Measurements from ENCODE around the gene MB. TPM values are rescaled to one million over a fixed set of nuclear protein-coding genes. Genes with fewer than 3 reads are reported as not detected.

MB gene
- total RNA-seq, 2 experiments from 2014 or later = not detected

DNA sequence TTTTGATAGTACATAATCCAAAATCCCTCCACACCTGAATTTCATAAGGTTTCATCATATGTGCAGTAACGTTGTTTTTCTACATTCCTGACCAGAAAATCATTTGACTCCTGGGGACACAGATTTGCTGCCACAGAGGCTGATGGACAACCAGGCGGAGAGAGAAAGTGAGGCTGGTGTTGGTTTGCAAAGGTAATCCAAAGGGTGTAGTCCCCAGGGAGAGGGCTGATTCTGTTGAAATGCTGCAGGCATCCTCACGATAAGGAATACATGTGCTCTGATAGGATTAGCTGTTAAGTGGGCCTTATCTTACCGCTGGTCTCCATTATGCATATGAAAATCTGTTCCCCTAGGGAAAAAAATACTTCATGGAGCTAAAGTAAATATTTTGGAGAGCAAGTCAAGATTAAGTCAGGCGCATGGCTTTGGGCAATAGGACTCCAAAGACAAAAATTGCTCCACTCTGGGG is 39.2 kb upstream of the MB start:
- no peak for DNase-seq (ENCODE audit: low spot score)
- POLR2A ChIA-PET = interaction anchor here (1.1 kb wide), 1 partner anchor 14 kb away, joined by 3 read pairs; no protein-coding TSS in a partner anchor
- no peak overlapping the region for H3K4me2 ChIP-seq (ENCODE audit: low read length)
- peaks cover 79% of the 10 kb centered on the region for H3K36me3 ChIP-seq (ENCODE audit: insufficient read depth, low read length)
- CTCF ChIA-PET (ENCODE audit: unreplicated experiment) = no interaction called here
- intact Hi-C loops (cut with micrococcal nuclease; ENCODE audit: unreplicated experiment) = no loop called here
- peaks cover 19% of the 10 kb centered on the region for H3K4me1 ChIP-seq (ENCODE audit: insufficient read depth, low read length, poor library complexity, severe bottlenecking)
- no peaks in the 10 kb centered on the region for H4K20me1 ChIP-seq (ENCODE audit: insufficient read depth, low read length)
- H3K79me2 ChIP-seq (ENCODE audit: insufficient read depth, low read depth, low read length) = peaks cover 18% of the 10 kb centered on the region; the same call in 1 of the 2 replicates
- H2AFZ ChIP-seq (ENCODE audit: low read length) = no peak overlapping the region
- TF ChIP-seq EZH2phosphoT487 (IDR thresholded peaks at IDR 0.05; ENCODE audit: borderline replicate concordance, low read depth, low read length) = no peak
- TF ChIP-seq, protein P1, sequence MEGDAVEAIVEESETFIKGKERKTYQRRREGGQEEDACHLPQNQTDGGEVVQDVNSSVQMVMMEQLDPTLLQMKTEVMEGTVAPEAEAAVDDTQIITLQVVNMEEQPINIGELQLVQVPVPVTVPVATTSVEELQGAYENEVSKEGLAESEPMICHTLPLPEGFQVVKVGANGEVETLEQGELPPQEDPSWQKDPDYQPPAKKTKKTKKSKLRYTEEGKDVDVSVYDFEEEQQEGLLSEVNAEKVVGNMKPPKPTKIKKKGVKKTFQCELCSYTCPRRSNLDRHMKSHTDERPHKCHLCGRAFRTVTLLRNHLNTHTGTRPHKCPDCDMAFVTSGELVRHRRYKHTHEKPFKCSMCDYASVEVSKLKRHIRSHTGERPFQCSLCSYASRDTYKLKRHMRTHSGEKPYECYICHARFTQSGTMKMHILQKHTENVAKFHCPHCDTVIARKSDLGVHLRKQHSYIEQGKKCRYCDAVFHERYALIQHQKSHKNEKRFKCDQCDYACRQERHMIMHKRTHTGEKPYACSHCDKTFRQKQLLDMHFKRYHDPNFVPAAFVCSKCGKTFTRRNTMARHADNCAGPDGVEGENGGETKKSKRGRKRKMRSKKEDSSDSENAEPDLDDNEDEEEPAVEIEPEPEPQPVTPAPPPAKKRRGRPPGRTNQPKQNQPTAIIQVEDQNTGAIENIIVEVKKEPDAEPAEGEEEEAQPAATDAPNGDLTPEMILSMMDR (conservative IDR thresholded peaks at IDR 0.05; ENCODE audit: low read length) = no peak
- no peak overlapping the region for H3K27ac ChIP-seq (ENCODE audit: low read depth, low read length, poor library complexity, severe bottlenecking)
- BruUV-seq (replicated peaks) = no TSS peak
- no peaks in the 10 kb centered on the region for H3K9me2 ChIP-seq (ENCODE audit: insufficient read depth, low read length)
- H3K4me3 ChIP-seq (ENCODE audit: low read depth, low read length, poor library complexity, severe bottlenecking) = no peak overlapping the region
- H3K9me3 ChIP-seq (ENCODE audit: low read length) = peaks cover 23% of the 10 kb centered on the region; the same call in 1 of the 2 replicates

DNA sequence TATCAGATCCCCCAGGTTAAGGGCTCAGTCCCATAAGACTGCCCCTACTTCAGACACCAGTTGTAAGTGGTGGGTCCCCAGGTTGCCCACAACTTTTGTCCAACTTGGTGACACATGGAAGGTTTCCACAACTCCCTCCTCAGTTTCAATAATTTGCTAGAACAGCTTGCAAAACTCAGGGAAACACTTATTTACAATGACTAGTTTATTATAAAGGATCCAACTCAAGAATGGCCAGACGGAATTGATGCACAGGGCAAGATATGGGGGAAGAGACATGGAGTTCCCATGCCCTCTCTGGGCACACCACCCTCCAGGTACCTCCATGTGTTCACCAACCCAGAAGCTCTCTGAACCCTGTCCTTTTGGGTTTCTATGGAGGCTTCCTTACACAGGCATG is 36.7 kb upstream of the MB start:
- ChIA-PET POLR2A (no interaction called here), CTCF (ENCODE audit: unreplicated experiment) (no interaction called here)
- BruUV-seq (replicated peaks) = no TSS peak
- Histone ChIP-seq H4K20me1 (ENCODE audit: insufficient read depth, low read length) (no peaks in the 10 kb centered on the region), H3K4me3 (ENCODE audit: low read depth, low read length, poor library complexity, severe bottlenecking) (no peak overlapping the region), H3K4me1 (ENCODE audit: insufficient read depth, low read length, poor library complexity, severe bottlenecking) (peaks cover 14% of the 10 kb centered on the region), H3K4me2 (ENCODE audit: low read length) (no peak overlapping the region), H2AFZ (ENCODE audit: low read length) (no peak overlapping the region), H3K9me2 (ENCODE audit: insufficient read depth, low read length) (no peaks in the 10 kb centered on the region), H3K79me2 (ENCODE audit: insufficient read depth, low read depth, low read length) (peaks cover 43% of the 10 kb centered on the region), H3K9me3 (ENCODE audit: low read length) (peaks cover 27% of the 10 kb centered on the region; the same call in 1 of the 2 replicates), H3K36me3 (ENCODE audit: insufficient read depth, low read length) (peaks cover 59% of the 10 kb centered on the region), H3K27ac (ENCODE audit: low read depth, low read length, poor library complexity, severe bottlenecking) (no peak overlapping the region)
- DNase-seq (ENCODE audit: low spot score) = no peak
- intact Hi-C loops (cut with micrococcal nuclease; ENCODE audit: unreplicated experiment) = no loop called here
- TF ChIP-seq, protein P1 (conservative IDR thresholded peaks at IDR 0.05; ENCODE audit: low read length) = no peak
- no peak for TF ChIP-seq EZH2phosphoT487 (IDR thresholded peaks at IDR 0.05; ENCODE audit: borderline replicate concordance, low read depth, low read length)

DNA sequence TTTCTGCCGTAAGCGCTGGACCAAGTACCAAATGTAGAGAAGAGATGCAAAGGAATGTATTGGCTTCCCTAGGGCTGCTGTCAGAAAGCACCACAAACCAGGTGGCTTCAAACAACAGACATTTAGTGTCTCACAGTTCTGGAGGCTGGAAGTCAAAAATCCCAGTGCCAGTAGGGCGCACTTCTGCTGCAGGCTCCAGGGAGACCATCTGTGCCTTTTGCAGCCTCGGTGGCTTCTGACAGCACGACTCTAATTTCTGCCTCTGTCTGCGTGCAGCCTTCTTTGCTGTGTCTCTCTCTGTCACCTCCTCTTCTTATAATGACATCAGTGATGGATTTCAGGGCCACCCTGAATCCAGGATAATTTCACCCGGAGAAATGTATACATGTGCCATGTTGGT is 34.0 kb upstream of the MB start:
- H2AFZ ChIP-seq (ENCODE audit: low read length) = no peak overlapping the region
- DNase-seq (ENCODE audit: low spot score) = no peak
- no peaks in the 10 kb centered on the region for H4K20me1 ChIP-seq (ENCODE audit: insufficient read depth, low read length)
- H3K27ac ChIP-seq (ENCODE audit: low read depth, low read length, poor library complexity, severe bottlenecking) = no peak overlapping the region
- no TSS peak for BruUV-seq (replicated peaks)
- peaks cover 34% of the 10 kb centered on the region for H3K4me1 ChIP-seq (ENCODE audit: insufficient read depth, low read length, poor library complexity, severe bottlenecking)
- no peaks in the 10 kb centered on the region for H3K9me2 ChIP-seq (ENCODE audit: insufficient read depth, low read length)
- TF ChIP-seq, protein P1 (conservative IDR thresholded peaks at IDR 0.05; ENCODE audit: low read length) = no peak
- no peak for TF ChIP-seq EZH2phosphoT487 (IDR thresholded peaks at IDR 0.05; ENCODE audit: borderline replicate concordance, low read depth, low read length)
- CTCF ChIA-PET (ENCODE audit: unreplicated experiment) = no interaction called here
- H3K4me2 ChIP-seq (ENCODE audit: low read length) = peak overlapping the region; percentile 83; the same call in 1 of the 2 replicates
- peaks cover 21% of the 10 kb centered on the region; the same call in 1 of the 2 replicates for H3K9me3 ChIP-seq (ENCODE audit: low read length)
- no peak overlapping the region for H3K4me3 ChIP-seq (ENCODE audit: low read depth, low read length, poor library complexity, severe bottlenecking)
- POLR2A ChIA-PET = interaction anchor here (1.0 kb wide), 1 partner anchor 99 kb away, joined by 3 read pairs; no protein-coding TSS in a partner anchor
- intact Hi-C loops (cut with micrococcal nuclease; ENCODE audit: unreplicated experiment) = no loop called here
- H3K36me3 ChIP-seq (ENCODE audit: insufficient read depth, low read length) = peaks cover 32% of the 10 kb centered on the region
- H3K79me2 ChIP-seq (ENCODE audit: insufficient read depth, low read depth, low read length) = peaks cover 48% of the 10 kb centered on the region

Data from OCI-LY7 (cell line).